Measurements from ENCODE around the gene SAFB2.

DNA sequence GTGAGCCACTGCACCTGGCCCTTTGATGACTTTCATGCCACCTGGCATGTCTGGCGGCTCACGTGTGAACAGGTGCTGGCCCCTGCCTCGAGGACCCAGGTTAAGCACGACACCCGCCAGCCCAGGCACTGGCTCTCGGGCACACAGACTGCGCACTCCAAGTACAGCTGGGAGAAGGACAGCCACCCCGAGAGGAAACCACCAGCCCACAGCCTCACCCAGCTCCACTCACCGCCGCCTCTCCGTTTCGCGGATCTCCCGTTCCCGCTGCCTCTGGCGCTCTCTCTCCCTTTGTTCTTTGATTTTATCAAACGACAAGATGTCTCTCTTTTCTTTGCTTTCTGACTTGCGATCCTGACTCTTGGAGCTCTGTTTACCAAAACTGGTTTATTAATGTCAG is 27.4 kb downstream of the SAFB2 start:
- no peak for TF ChIP-seq POLR2AphosphoS5 (IDR thresholded peaks at IDR 0.05; ENCODE audit: low read depth, low read length)
- no peak for TF ChIP-seq POLR2A (IDR thresholded peaks at IDR 0.05; ENCODE audit: low read depth, low read length)

All from GM12892 (cell line).